ACHN (cell line): Measurements from ENCODE around the gene DNAJC7.

Experiments used
- DNase-seq: peaks from one replicate; pipeline ENCODE4 v3.0.0-alpha.2; 2015
- in situ Hi-C: cut with HindIII; loops from 2 replicates; pipeline ENCODE4 v1.10.0; 2017; ENCODE audit warnings: low sequenced_read_pairs, low pct_ligation_motif_present, low pct_unique_long_range_greater_than_20kb

Gene DNAJC7, protein sequence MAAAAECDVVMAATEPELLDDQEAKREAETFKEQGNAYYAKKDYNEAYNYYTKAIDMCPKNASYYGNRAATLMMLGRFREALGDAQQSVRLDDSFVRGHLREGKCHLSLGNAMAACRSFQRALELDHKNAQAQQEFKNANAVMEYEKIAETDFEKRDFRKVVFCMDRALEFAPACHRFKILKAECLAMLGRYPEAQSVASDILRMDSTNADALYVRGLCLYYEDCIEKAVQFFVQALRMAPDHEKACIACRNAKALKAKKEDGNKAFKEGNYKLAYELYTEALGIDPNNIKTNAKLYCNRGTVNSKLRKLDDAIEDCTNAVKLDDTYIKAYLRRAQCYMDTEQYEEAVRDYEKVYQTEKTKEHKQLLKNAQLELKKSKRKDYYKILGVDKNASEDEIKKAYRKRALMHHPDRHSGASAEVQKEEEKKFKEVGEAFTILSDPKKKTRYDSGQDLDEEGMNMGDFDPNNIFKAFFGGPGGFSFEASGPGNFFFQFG

DNA sequence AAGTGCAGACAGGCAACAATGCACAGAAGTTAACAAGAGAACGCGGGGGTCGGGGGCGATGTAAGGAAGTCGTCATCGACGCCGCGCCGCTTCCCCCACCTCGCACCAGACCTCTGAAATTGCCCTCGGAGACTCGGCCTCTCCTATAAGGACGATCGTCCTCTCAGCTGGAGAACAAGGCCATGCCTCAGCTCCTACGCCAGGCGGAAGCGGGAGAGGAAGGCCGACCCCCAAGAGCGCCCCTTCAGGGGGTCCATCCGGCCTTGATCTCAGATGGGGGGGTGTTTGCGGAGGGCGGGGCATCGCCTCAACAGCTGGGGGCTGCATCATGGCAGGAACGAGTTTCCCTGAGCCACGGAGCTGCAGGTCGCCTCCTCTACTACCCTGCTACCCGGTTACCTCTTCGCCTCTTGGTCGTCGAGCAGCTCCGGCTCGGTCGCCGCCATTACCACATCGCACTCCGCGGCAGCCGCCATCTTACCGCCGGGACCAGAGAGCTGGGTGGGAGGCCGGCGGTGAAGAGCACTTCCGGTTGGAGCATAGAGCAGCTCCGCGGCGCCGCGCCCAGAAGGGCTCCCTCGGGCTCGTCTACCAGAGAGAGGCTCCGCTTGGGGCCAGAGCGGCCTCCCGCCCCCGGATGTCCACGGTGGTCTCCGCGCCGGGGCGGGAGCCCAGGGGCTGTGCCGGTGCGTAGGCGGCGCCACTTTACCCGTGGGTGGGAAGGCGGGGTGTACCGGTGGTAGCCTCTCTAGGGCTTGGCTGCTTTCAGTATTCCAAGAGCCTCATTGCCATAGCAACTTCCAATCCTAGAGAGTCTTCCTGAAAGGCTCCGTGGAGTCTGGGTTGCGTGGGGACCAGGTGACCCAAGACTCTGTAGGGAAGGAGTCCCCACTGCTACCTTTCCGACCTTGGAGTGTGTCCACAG, at the start of gene DNAJC7:
Gene DNAJC7 (minus strand): TSS at position 499 of the 925 bp plus-strand sequence. CDS start 23 bp downstream, at position 476.
- in situ Hi-C loops: no loop called here
- DNase-seq: peak; percentile 92

DNA sequence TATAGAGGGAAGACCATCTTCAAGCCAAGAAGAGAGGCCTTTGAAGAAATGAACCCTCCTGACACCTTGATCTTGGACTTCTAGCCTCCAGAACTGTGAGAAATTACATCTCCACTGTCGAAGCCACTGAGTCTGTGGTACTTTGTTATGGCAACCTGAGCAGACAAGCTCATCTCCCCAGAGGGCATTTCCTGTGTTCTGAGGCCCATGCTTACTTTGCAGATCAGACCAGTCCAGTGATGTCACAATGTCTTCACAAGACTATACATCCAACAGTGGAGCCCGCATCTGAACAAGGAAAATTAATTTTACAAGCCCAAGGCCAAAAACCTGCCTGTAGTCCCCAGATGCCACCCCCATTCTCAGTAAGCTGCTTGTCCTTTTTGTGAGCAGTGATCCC, 48.0 kb upstream of the DNAJC7 start:
- in situ Hi-C loops: no loop called here
- DNase-seq: no peak

DNA sequence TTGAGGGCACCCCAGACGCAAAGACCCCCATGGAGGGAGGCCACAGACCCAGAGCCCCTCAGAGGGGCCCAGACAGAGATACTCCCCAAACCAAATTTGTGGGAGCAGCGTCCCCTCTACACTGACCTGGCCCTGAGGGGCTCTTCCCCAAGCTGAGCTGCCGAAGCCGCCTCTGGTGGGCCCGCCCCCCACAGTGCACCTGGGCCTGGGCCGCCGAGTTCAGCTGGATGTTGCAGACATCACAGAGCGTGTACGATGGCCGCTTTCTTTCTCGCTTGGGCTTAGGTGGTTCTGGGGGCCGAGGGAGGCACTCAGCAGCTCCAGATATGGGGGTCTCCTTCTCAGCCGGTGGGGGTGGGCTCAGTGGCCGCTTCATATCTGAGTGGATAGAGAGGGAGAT, 45.4 kb upstream of the DNAJC7 start:
- no peak for DNase-seq
- in situ Hi-C loops: no loop called here

DNA sequence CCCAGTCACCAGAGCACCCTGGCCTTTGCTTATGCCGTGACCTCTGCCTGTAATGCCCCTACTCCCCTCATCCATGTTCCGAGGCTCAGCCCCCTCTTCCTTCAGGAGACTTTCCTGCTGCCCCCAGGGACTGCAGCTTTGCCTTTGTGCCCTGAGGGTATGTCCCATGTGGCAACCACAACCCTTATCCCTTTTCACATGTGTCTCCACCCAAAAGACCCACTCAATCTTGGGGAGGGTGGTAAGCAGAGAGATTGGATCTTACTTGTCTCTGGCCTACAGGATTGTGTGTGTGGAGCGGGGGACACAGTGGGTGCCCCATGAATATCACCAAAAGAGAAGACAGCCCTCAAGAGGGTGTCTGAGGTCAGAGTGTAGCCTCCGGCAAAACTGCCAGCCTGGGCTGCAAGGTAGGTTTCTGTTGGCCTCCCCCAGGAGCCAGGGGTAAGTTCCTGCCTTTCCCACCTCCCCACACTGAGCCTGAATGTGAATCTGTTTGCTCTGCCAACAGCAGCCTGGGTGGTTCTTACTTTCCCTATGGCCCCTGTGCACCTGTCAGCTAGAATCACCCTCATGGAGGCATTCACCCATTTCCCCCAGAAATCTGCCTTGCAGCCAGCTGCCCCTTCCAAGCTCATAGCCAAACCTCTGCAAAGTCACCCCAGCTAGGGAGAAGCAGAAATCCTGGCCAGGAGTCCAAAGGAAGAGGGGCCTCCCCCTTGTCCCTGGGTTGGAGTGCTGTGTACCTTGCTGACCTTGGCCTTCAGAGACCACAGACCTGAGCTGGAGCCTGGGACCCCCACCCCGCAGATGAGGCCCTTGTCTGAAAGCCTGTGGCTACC, 44.6 kb upstream of the DNAJC7 start:
- no peak for DNase-seq
- in situ Hi-C loops: no loop called here

DNA sequence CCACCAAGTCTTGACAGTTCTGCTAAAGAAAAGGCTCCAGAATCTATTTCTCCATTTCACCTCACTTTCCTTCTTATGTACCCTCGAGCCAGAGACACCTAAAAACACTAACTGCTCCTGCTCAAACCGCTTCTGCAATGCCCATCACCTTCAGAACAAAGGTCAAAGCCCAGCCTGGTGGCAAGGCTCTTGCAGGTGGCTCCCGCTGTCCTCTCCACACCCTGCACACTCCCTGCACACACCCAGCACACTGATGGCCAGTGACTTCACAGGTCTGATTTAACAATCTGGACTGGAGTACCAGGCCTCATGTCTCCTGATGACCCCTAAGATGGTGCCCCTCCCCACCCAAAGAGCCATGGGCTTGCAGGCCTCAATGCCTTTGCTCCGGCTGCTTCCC, 43.0 kb upstream of the DNAJC7 start:
- DNase-seq: no peak
- in situ Hi-C loops: no loop called here

DNA sequence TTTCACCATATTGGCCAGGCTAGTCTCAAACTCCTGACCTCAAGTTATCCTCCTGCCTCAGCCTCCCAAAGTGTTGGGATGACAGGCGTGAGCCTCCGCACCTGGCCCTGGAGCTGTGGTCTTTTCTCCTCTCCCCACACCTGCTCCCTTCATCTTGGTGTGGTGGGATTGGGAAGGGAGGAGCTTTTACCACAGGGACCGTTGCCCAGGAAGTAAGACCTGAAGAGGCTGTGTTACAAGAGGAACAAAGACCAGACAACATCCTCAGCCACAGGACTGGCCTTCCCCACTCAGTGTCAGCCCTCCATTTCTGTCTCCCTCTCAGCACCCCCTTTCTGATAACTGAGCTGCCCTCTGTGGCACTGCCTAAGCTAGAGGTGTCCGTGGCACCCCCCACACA, 42.6 kb upstream of the DNAJC7 start:
- DNase-seq: no peak
- in situ Hi-C loops: no loop called here

DNA sequence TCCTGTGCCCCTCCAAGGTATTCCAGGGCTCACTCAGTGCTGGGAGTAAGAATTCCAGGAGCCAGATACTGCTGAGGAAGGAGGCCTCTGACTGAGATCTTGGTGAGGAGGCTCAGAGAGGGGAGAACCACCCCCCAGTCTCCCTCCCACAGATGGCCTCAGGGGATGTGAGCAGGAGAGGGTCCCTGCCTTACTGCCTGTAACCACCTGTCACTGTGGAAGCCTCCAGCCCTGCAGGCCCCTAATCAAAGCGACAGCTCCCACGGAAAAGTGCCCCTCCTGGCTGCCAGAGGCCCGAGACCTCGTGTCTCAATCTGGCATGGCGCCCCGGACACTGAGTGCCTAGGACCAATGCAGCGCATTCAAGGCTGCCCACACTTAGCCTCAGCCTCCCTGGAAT, 40.8 kb upstream of the DNAJC7 start:
- DNase-seq: no peak
- in situ Hi-C loops: no loop called here

DNA sequence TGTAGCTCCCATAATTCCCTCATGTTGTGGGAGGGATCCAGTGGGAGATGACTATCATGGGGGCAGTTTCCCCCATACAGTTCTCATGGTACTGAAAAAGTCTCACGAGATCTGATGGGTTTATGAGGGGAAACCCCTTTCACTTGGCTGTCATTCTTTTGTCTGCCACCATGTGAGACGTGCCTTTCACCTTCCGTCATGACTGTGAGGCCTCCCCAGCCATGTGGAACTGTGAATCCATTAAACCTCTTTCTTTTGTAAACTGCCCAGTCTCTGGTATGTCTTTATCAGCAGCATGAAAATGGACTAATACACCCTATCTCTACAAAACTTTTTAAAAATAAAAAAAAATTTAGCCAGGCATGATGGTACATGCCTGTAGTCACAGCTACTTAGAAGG, 39.4 kb upstream of the DNAJC7 start:
- no peak for DNase-seq
- in situ Hi-C loops: no loop called here

DNA sequence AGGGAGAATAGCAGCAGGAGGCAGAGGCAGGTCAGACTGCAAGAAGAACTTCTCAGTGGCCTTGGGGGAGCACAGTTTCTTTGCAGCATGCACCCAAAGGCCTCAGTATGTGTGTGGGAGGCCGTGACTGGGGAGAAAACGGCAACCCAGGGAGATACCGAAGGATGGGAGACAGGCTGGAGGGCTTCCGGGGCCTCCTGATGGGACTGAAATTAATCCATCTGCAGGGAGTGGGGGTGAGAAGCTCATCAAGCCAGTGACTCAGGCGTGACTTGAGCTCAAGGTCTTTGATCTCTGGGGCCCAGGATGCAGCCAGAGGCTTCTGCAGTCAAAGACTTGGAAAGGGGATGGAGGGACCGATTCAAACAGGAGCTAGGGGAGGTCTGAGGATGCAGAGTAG, 38.3 kb upstream of the DNAJC7 start:
- in situ Hi-C loops: no loop called here
- DNase-seq: no peak

DNA sequence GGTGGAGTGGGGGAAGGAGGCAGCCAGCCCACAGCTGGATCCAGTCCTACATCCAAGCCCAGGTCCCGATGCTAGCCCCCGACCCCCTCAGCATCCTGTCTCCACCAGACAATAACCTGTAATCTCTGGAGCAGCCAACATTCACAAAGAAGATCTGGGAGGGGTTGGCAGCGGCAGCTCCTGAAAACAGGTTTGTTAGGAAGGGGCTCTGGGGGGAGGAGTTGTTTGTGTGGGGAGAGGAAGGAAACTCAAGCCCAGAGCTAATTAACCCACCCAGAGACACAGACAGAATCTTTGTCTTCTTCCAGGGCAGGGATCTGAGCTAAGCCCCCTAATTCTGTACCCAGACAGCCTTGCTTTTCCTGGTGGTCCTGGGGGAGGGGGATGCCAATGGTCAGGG, 37.8 kb upstream of the DNAJC7 start:
- no peak for DNase-seq
- in situ Hi-C loops: no loop called here

DNA sequence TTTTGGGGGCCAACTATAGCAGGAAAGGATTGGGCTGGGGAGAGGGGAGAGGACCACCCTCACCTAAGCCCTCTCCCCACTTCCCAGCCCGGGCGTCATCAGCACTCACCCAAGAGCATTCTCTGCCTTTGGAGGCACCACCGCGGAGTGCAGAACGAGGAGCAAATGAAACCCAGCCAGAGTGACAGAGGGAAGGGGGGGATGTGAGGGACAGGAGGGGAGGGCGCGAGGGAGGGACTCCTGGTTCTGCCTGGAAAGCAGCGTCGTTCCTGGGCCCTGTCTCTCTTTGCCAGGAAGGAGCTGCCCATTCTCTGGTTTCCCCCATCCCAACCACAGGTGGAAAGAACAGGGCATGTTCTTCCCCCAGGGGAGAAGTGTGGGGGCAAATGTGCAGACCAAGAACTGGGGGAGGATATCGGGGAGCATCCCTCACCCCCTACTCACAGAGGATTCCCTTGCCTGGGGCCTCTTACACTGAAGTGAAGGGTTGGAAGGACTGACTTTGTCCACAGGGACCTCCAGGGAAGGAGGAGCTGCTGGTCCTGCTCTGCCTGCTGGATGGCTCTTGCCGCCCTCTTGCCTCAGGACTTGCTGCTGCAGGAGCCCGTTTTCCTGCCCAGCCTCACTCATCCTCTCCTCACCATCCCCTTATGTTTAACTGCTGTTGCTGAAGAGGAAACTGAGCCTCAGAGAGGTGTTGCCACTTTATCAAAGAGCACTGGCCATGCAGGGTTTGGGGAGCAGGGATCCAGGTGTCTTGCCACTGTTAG, 36.7 kb upstream of the DNAJC7 start:
- in situ Hi-C loops: no loop called here
- no peak for DNase-seq

DNA sequence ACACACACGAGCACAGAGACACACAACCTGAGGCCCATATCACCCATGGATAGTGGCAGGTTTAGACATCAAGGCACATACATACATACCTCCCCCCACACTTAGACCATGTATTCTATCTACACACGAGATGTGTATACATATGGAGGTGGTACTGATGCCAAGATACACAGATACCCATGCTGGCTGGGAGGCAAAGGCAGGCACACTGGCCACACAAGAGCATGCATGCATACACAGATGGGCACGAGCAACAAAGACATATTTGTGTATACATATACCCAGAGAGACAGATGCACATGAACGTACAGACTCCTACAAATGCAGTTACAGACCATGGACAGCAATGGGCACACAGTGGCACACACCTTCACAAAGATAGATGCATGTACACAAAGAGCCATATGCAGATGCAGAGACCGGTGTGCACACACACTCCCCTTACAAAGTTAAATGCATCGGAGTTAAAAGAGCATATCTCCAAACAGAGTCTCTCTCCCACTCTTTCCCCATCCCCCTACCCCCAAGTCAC, 35.2 kb upstream of the DNAJC7 start:
- in situ Hi-C loops: no loop called here
- DNase-seq: no peak

DNA sequence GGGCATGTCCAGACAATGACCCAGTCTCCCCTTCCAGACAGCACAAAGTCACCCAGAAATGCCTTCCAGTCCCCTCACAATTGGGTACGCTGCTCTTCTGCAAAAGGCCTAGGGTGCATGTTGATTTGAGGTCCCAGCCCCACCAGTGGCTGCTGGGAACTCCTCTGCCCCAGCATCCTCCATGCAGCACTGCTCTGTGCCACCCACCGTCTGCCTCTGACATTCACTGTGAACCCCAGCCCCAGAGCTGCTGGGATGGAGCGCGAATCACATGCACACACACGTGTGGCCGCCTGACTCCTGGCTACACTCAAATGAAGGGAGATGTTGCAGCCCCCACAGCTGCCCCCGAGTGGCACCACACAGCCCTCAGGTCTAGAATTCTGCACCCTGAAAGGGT, 34.4 kb upstream of the DNAJC7 start:
- no peak for DNase-seq
- in situ Hi-C loops: no loop called here

DNA sequence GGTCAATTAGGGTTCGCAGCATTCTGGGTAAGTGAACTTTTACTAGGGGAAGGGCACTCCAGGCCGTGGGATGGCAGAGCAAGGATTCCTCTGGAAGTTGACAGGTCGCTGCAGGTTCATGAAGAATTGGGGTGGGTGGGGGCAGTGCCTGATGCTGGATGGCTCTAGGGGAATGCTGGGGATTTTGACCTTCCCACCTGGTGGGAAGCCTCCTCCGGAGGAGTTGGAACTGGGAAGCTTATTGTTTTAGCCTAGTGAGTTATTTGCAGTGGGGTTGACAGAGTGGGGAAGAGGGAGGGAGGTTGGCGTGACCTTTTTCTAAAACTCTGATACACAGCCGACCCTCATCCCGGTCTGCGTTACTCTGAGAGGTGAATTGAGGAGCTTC, 33.8 kb upstream of the DNAJC7 start:
- in situ Hi-C loops: no loop called here
- no peak for DNase-seq

DNA sequence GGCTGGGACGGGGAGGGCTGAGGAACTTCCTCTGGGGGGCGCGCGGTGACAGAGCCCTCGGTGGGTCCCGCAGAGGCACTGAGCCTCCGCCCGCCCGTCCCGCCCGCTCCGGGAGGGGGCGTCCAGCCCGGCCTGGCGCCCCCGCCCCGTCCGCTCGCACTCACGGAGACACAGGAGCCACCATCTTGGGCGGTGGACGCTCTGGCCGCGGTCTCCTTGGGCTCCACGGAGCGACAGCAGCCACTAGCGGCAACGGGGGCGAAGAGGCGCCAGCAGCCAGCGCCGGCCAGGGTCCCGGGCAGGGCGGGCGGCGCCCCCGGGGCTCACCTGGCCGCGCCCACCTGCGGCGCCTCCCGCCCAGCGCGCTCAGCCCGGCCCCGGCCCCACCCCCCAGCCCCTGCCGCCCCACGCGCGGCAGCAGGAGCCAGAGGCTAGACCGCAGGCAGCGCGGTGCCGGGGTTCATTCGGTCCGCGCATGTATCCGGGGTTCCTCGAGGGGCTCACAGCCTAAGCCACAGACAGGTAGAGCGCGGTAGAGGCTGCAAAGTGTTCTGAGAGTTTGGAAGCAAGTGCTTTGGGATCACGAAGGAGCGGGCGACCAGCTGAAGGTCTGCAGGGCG, 33.3 kb upstream of the DNAJC7 start, which contains the start of gene C17orf113:
Gene C17orf113 (minus strand): TSS at position 209 of the 620 bp plus-strand sequence. CDS start 7,225 bp downstream, outside the sequence.
- DNase-seq: peak; percentile 50
- in situ Hi-C loops: no loop called here

DNA sequence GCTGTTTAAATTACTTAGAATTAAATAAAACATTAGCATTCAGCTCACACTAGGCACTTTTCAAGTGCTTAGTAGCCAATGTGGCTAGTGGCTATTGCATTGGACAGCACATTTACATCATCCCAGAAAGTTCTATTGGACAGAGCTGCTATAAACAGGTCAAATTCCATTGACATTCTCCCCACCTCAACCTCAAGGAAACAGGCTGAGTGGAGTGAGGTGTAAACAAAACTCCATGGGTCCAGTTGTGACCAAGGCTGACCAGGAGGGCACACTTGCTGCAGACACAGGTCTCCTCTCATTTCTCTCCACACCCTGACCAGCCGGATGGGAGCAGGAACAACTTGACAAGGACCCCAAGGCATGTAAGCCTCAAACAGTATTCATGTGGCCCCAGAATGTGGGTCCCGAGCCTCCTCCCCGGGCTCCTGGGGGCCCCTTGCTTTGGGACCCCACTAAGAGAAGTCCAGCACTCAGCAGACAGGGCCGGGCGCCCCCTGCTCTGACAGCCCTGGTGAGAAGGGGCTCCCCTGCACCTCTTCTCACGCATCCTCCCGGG, 32.7 kb upstream of the DNAJC7 start:
- DNase-seq: no peak
- in situ Hi-C loops: no loop called here

DNA sequence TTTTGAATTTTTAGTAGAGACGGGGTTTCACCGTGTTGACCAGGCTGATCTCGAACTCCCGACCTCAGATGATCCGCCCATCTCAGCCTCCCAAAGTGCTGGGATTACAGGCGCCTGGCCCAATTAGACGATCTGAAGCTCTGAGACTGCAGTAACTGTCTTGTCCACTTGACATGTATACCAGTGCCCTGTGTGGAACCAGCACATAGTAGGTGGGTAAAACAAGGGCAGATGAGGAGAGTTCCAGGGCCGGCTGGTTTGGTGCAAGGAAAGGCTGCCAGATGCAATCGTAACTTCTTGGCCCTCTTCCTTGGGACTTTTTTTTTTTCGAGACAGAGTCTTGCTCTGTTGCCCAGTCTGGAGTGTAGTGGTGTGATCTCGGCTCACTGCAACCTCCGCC, 30.1 kb upstream of the DNAJC7 start:
- in situ Hi-C loops: no loop called here
- DNase-seq: no peak
